NK-92 (cell line): Measurements from ENCODE around the gene GRIA4.

Experiments
- DNase-seq: peaks from one replicate; lab custom pipeline; 2025; ENCODE audit not compliant: unreplicated experiment; lab: John Stamatoyannopoulos, UW

GRIA4 gene

GRCh38 chr11:105911454-105911853 lies 301.6 kb downstream of the GRIA4 start:
- no peak for DNase-seq

- no peak for DNase-seq
Observed at GRCh38 chr11:105912666-105913065, 302.8 kb downstream of the GRIA4 start.

GRCh38 chr11:105915021-105915420 lies 305.1 kb downstream of the GRIA4 start:
- no peak for DNase-seq

DNA sequence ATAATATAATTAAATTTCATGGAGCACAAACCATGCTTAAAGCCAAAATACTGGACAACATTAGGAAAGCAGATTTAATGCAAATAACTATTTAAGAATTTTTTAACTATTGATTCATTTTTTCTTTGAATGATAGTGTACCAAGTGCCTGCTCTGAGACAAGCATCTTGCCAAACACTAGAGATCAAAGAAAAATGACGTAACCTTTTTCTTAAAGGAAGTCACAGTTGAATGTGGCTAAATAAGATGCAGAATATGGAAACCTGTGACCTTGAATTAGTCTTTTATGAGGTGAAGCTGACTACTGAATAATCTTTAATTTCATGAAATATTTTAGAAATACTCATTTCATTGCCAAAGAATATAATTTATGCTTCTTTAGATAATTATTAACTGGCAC lies 308.2 kb downstream of the GRIA4 start:
- no peak for DNase-seq

- no peak for DNase-seq
Observed at GRCh38 chr11:105918600-105918999, 308.7 kb downstream of the GRIA4 start.

- no peak for DNase-seq
Observed at GRCh38 chr11:105923252-105923651, 313.4 kb downstream of the GRIA4 start.

DNA sequence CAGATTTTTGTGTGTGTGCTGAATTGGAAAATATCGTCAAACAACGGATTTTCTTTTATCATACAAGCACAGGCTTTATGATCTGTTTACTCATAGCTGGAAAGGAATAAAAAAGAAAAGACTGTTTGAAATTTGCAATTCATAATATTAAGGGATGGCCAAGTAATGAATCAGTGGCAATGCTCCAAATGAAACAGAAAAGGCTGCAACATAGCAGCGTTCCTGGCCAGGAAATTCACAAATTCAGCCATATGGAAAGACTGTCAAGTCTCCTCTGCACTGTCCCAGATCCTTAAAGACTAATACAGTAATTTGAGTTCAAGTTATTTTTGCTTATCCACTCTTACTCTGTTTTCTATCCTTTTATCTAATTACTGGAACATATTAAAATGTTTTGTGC lies 313.9 kb downstream of the GRIA4 start:
- no peak for DNase-seq

GRCh38 chr11:105929084-105929955 lies 319.4 kb downstream of the GRIA4 start:
- no peak for DNase-seq

GRCh38 chr11:105933695-105934094 lies 323.8 kb downstream of the GRIA4 start:
- DNase-seq, result no peak

DNA sequence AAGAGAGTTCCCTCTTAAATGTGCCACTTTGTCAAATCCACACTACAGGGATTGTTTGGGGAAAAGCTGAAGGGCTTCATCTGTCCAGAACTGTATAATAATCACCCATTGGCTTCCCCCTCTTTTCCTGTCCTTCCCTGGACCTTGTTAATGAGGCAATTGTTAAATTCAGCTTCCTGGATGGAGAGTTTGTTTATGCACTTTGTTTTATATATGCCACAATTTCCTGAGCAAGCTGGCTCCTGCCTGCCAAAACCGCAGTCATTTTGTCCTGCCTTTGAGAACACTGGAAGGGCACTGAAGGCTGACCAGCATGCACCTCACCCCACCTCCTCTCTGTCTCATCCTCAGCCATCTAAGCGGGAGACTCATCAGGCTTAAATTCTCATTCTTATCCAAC lies 325.9 kb downstream of the GRIA4 start:
- no peak for DNase-seq

DNA sequence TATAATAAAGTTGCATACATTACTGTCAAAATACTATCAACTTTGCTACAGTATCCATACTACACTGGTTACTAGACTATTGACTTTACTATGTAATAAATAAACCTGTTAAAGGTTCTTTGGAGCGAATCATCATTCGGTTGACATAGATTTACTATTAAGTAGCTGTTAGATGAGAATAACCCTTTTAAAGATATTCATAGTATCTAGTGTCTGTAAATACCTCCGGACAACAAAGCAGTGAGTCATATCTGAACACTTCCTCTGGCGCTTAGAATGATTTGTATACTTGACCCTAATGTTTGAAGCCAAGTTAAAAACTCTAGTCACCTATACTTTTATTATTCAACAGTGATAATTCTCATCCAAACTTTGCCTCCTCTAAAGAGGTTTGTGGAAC lies 327.5 kb downstream of the GRIA4 start:
- DNase-seq, result no peak

GRCh38 chr11:105937738-105938137 lies 327.9 kb downstream of the GRIA4 start:
- DNase-seq, result no peak

DNA sequence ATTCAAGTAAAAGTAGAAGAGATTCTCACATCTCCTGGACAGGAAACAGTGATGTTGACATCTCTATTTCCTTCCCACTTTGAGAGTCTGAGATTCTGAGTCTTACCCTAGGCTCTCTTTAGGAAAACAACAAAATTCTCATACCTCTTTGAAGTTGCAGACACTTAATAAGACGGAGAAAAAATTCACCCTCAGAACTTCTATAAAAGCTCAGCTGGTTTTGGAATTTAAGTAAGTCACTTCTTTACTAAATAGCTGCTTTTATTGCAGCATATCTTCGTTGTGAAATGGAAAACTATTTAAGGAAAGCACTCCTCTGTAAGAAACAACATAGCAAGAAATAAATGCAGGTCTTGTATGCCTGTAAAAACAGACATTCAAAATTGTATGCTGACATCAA lies 333.0 kb downstream of the GRIA4 start:
- DNase-seq, result no peak

DNA sequence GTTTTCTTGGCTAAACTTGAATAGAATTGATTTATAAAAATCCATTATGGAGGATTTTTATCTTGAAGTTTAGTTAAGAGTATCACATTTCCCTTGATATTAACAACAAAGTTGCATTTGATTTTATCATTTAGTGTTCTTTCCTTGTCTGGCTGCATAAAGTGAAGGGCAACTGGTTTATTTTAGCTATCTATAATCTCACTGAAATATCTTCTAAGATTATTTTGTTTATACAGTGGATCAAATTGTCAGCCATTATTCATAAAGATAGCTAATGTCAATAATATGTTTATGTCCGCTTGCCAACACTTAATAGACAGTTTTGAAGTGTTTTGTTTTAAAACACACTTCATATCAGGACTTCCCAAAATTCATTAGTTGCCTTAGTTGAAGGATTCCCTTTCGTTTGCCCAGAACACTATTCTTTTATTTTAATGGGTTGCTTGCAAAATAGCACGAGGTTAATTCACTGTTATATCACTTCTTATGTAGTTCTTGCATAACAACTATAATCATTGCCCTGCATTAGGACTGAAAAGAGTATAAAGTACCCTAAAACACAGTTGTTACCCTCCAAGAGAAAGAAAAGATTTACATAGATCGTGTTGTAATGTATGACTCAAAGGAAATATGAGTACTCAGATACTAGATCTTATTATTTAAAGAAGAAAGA lies 339.2 kb downstream of the GRIA4 start:
- DNase-seq, result no peak

DNA sequence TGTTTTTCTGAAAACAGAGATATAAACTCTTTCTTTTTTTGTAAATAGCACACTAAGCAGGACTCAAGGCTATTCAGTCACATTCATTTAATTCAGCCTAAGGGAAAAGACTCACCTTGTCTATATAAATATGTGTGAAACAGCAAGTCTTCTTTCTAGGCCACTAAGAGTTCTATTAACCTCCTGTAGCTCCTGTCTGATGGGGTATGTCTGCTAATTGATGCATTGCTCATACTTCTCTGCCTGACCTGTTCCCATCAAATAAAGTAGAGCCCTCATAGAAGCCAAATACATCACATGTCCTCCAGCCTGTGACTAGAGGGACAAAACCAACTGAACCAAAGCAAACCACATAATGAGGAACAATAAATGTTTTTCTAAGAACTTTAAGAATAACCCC lies 344.0 kb downstream of the GRIA4 start:
- DNase-seq, result no peak

DNA sequence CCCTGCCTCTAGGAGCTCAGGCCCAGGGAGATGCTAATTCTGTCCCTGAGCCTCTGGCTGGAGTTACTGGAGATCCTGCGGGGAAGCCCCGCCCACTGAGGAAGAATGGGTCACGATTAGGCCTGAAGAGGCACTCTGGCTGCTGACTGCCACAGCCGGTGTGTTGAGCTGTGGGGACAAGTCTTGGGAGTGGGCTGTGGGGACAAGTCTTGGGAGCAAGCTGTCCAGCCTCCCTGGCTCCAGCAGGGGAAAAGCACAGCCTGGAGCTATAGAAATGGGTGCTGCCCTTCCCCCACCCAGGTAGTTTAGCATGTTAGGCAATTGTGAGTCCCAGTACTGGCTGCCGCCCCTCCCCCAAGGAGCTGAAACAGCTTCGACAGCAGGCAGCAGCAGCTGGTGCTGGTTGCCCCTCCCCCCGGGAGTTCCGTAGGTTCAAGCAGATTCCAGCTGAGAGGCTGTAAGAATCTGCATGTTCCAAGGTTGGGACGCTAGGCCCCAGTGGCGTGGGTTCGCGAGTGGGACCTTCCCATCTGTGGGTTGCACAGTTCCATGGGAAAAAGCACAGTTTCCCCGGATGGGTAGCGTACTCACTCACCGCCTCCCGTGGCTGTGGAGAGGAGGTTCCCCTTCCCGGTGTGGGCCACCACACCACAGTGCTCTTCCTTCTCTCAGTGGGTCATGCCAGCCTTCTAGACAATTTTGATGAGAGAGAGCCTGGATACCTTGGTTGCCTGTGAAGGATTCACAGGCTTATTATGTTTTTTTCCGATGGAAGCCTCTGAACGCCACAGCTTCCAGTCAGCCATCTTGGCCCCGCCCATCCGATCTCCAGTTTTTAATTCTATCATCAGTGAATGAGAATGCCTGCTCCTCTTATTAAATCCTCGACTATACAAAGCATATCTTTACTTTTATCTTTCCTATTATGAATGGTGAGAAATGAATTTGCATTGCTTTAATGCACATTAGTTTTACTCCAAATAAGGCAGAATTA lies 350.7 kb downstream of the GRIA4 start:
- no peak for DNase-seq

DNA sequence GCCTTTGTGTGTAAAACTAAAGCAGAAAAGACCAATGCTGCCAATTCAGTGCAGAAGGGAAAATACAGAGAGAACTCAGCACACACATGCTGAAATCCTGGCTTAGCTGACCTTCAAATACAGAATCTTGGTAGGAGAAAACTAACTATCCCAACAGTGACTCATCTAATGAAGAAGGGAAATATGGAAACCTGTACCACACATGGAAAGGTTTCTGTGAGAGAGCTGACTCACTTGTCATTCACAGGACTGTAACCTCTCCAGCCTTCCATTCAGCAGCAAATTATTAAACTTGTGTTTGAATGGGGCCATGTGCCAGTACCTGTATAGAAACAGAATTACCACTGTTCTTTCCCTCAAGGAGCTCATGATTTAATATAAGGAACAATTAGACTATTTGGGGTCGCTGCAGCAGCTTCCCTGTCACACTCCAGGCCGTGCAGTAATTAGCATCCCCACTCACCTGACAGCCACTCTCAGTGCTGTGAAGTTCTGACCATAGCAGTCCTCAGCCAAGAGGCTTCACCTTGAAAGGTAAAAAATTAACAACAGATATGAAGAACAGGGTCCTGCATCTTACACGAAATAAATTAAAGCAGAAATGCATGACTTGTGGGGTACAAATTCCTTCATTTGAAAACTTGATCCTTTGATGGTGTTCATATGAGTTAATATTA lies 358.3 kb downstream of the GRIA4 start:
- no peak for DNase-seq

DNA sequence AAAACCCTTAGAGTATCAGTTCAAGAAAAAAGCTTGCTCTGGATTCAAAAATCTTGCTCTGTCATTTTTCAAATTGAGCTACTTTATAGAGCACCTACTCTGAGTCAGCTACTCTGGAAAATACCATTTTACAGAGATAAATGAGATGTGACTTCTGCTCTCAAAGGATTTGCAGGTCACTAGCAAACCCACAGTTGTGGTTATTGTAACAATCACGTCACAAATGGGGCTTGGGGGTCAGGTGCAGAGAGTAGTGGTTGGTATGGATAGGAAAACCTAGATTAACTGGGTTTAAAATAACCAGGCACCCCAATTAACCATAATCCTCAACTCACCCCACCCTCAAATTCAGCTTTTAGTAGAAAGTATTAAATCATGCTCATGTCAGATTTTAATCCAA lies 359.9 kb downstream of the GRIA4 start:
- no peak for DNase-seq

DNA sequence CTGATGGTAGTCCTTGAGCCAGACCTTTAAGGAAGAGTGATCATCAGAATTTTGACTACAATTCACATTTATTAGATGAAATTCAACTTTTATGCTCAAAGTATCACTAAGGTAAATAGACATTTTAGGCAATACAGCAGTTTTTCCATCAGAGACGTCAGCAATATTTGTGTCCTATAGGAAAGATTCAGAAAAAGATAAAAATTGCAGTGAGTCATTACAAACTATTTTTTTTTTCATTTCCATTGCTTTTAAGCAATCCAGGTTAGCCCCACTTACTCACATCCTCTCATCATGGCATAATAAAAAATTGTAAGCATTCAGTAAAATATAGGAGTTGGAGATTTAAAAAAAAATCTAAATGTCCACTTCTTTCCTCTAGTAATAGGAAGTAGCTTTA lies 365.3 kb downstream of the GRIA4 start:
- DNase-seq, result no peak

DNA sequence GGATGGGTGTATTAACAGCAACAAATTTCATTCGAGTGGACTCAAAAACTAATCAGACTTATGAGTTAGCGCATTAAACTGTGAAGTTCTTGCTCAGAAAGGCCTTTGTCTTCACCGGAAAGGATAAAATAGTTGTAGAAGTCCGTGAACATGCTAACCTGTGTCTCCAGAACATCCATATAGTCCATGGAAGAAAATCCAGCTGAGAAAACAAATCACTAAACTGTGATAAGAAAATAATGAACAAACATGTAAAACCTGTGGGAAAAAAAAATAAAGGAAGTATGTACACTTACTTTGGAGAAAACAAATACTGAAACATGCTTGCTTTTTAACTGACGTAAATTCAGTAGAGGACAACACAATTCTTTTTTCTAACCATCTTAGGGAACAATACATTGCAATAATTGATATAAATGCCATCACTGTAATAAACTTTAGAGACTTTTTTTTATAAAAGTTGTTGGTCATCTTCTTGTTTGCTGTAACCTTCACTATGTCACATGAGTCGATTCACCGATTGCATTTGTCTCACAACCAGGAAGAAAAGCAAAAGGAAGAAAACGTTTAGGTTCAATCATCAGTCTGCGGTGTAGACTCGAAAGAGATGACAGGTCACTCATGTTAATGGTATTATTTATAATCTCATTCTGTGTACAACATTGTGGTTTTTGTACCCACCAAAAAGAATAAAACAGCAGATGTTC lies 370.3 kb downstream of the GRIA4 start:
- DNase-seq, result no peak
